Measurements from ENCODE around the gene LRRC28. TPM values are rescaled to one million over a fixed set of nuclear protein-coding genes. Genes with fewer than 3 reads are reported as not detected.

LRRC28 gene
- total RNA-seq, 1 donor from 2014 or later = 33.0 TPM

DNA sequence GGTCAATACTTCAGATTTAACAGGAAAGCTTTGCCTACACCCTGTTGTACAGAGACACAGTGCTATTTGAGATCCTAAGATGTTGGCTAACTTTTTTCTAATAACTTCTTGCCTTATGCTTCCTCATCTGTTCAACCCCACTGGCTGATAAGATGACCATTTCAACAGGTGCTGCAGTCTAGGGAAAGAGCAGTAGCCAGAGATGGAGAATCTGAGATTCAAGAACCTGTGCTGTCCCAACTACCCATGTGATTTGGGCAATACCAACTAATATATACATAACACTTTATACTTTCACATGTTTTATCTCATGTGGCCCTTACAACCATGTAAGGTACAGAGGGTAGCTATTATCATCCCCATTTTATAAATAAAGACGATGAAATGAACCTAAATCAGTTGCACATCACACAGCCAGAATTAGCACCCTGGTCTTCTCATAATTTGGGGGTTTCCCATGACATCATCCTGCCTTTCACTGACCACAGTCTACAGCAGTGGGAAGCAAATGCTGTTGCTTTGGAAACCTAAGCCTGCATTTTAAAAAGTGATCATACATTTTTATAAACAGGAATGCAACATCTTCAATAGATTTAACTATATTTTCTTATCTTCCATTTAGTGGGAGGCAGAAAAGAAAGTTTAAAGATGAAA, 11.6 kb upstream of the LRRC28 start:
- no peak for DNase-seq (ENCODE audit: low spot score)
- Mint-ChIP-seq H3K9me3 (ENCODE audit: unreplicated experiment) (no peaks in the 10 kb centered on the region), H3K27ac (ENCODE audit: unreplicated experiment) (no peak overlapping the region), H3K27me3 (ENCODE audit: unreplicated experiment) (no peaks in the 10 kb centered on the region), H3K36me3 (ENCODE audit: low read depth, unreplicated experiment) (no peaks in the 10 kb centered on the region), H3K4me3 (ENCODE audit: unreplicated experiment) (no peak overlapping the region), H3K4me1 (ENCODE audit: unreplicated experiment) (no peaks in the 10 kb centered on the region)
- TF ChIP-seq, protein P1, sequence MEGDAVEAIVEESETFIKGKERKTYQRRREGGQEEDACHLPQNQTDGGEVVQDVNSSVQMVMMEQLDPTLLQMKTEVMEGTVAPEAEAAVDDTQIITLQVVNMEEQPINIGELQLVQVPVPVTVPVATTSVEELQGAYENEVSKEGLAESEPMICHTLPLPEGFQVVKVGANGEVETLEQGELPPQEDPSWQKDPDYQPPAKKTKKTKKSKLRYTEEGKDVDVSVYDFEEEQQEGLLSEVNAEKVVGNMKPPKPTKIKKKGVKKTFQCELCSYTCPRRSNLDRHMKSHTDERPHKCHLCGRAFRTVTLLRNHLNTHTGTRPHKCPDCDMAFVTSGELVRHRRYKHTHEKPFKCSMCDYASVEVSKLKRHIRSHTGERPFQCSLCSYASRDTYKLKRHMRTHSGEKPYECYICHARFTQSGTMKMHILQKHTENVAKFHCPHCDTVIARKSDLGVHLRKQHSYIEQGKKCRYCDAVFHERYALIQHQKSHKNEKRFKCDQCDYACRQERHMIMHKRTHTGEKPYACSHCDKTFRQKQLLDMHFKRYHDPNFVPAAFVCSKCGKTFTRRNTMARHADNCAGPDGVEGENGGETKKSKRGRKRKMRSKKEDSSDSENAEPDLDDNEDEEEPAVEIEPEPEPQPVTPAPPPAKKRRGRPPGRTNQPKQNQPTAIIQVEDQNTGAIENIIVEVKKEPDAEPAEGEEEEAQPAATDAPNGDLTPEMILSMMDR (IDR thresholded peaks at IDR 0.05; ENCODE audit: unreplicated experiment) = no peak

DNA sequence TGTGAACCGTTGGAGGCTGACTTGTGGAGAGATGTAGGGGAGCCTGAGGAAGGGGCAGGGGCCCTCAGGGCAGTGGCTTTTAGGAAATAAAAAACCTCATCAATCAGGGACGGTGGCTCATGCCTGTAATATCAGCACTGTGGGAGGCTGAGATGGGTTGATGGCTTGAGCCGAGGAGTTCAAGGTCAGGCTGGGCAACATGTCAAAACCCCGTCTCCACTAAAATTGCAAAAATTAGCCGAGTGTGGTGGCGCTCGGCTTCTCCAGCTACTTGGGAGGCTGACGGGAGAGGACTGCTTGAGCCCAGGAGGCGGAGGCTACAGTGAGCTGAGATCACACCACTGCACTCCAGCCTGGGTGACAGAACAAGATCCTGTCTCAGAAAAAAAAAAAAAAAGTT, 9.5 kb upstream of the LRRC28 start:
- H3K4me1 Mint-ChIP-seq (ENCODE audit: unreplicated experiment) = no peaks in the 10 kb centered on the region
- H3K27me3 Mint-ChIP-seq (ENCODE audit: unreplicated experiment) = no peaks in the 10 kb centered on the region
- no peaks in the 10 kb centered on the region for H3K36me3 Mint-ChIP-seq (ENCODE audit: low read depth, unreplicated experiment)
- TF ChIP-seq, protein P1 (IDR thresholded peaks at IDR 0.05; ENCODE audit: unreplicated experiment) = no peak
- H3K27ac Mint-ChIP-seq (ENCODE audit: unreplicated experiment) = no peak overlapping the region
- no peaks in the 10 kb centered on the region for H3K9me3 Mint-ChIP-seq (ENCODE audit: unreplicated experiment)
- H3K4me3 Mint-ChIP-seq (ENCODE audit: unreplicated experiment) = no peak overlapping the region
- no peak for DNase-seq (ENCODE audit: low spot score)

DNA sequence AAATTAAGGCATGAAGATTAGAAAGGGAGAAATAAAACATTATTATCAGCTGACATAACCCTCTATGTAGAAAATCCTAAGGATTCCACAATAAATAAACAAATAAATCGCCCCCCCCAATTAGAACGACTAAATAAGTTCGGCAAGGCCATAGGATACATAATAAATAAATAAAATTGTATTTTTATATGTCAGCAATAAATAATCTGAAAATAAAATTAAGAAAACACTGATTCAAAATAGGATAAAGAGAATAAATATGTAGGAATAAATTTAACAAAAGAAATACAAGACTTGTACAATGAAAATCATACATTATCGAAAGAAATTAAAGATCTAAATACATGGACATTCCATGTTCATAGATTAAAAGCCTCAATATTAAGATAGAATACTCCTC, 7.0 kb upstream of the LRRC28 start:
- no peaks in the 10 kb centered on the region for H3K36me3 Mint-ChIP-seq (ENCODE audit: low read depth, unreplicated experiment)
- TF ChIP-seq, protein P1 (IDR thresholded peaks at IDR 0.05; ENCODE audit: unreplicated experiment) = no peak
- DNase-seq (ENCODE audit: low spot score) = no peak
- H3K4me1 Mint-ChIP-seq (ENCODE audit: unreplicated experiment) = no peaks in the 10 kb centered on the region
- no peaks in the 10 kb centered on the region for H3K27me3 Mint-ChIP-seq (ENCODE audit: unreplicated experiment)
- no peaks in the 10 kb centered on the region for H3K9me3 Mint-ChIP-seq (ENCODE audit: unreplicated experiment)
- H3K27ac Mint-ChIP-seq (ENCODE audit: unreplicated experiment) = no peak overlapping the region
- H3K4me3 Mint-ChIP-seq (ENCODE audit: unreplicated experiment) = no peak overlapping the region

DNA sequence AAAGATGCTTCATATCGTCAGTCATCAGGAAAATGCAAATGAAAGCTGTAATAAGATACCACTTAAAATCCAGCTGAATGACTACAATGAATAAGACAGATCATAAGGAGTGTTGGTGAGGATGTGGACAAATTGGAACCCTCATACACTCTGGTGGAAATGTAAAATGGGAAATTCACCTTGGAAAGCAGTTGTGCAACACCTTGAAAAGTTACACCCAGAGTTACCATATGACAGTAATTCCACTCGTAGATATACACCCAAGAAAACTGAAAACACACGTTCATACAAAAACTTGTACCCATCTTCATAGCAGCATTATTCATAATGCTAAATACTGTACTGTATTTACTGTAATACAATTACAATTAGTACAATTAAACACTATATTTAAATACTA, 4.2 kb upstream of the LRRC28 start:
- no peak for DNase-seq (ENCODE audit: low spot score)
- Mint-ChIP-seq H3K4me1 (ENCODE audit: unreplicated experiment) (peaks cover 8% of the 10 kb centered on the region), H3K4me3 (ENCODE audit: unreplicated experiment) (no peak overlapping the region), H3K9me3 (ENCODE audit: unreplicated experiment) (no peaks in the 10 kb centered on the region), H3K27ac (ENCODE audit: unreplicated experiment) (no peak overlapping the region), H3K36me3 (ENCODE audit: low read depth, unreplicated experiment) (no peaks in the 10 kb centered on the region), H3K27me3 (ENCODE audit: unreplicated experiment) (peaks cover 2% of the 10 kb centered on the region)
- TF ChIP-seq, protein P1 (IDR thresholded peaks at IDR 0.05; ENCODE audit: unreplicated experiment) = no peak

DNA sequence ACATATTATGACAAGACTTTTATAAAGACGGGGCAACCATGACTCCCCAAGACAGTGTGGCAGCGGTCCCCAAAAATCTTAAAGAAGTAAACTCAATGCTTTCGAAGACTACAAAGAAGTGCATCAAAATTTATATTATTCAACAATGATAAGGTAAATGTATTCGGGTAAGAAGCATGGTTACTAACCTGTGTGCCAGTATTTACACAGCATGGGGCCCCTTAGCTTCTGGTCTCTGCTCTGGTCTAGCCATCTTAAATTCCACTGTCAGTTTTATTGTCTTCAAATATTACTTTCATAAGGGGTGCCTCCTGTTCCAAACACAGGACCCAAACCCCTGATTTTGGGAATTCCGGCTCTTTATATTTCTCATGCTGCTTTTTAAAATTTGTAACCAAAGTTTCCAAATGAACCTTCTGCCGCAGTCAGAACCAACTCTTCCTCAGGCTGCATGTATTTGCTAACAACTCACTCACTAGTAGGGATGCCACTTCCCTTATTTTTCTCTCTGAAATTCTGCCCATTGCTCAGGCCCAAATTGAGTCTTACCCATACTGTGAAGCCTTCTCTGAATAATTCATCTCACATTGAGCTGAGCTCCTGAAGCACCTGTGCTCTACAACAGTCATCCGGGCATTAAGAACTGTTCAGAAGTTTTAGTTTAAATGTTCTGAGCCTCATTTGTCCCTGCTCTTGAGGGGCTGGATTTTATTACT, 3.1 kb upstream of the LRRC28 start:
- TF ChIP-seq, protein P1 (IDR thresholded peaks at IDR 0.05; ENCODE audit: unreplicated experiment) = no peak
- no peaks in the 10 kb centered on the region for H3K36me3 Mint-ChIP-seq (ENCODE audit: low read depth, unreplicated experiment)
- peaks cover 2% of the 10 kb centered on the region for H3K27me3 Mint-ChIP-seq (ENCODE audit: unreplicated experiment)
- peaks cover 15% of the 10 kb centered on the region for H3K4me1 Mint-ChIP-seq (ENCODE audit: unreplicated experiment)
- DNase-seq (ENCODE audit: low spot score) = no peak
- no peaks in the 10 kb centered on the region for H3K9me3 Mint-ChIP-seq (ENCODE audit: unreplicated experiment)
- H3K4me3 Mint-ChIP-seq (ENCODE audit: unreplicated experiment) = no peak overlapping the region
- H3K27ac Mint-ChIP-seq (ENCODE audit: unreplicated experiment) = no peak overlapping the region

Measured in endothelial cell (in vitro differentiated cells).